ENCODE data around the gene FEN1. TPM values are rescaled to one million over a fixed set of nuclear protein-coding genes. Genes with fewer than 3 reads are reported as not detected.

The FEN1 gene
- total RNA-seq, 1 donor from 2014 or later: 3.7 TPM

GRCh38 chr11:61754534-61755482 lies 37.9 kb upstream of the FEN1 start:
- no peak for DNase-seq (ENCODE audit: low spot score)
- intact Hi-C loops (cut with DNase I): no loop called here
- ATAC-seq: no peak

DNA sequence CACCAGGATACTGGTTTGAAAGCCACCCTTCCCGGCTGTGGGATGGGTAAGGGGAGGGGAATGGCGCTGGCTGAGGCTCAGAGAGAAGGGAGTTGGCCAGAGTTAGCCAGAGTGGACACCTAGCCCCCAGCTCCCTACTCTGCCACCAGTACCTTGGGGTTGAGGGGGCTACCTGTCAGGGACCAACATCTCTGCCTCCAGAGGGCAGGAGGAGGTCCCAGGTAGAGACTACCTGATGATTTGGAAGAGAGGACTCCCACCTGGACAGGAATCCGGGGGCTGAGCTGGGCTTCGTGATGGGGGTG lies 36.6 kb upstream of the FEN1 start:
- DNase-seq (ENCODE audit: low spot score): no peak
- ATAC-seq: no peak
- intact Hi-C loops (cut with DNase I): no loop called here

DNA sequence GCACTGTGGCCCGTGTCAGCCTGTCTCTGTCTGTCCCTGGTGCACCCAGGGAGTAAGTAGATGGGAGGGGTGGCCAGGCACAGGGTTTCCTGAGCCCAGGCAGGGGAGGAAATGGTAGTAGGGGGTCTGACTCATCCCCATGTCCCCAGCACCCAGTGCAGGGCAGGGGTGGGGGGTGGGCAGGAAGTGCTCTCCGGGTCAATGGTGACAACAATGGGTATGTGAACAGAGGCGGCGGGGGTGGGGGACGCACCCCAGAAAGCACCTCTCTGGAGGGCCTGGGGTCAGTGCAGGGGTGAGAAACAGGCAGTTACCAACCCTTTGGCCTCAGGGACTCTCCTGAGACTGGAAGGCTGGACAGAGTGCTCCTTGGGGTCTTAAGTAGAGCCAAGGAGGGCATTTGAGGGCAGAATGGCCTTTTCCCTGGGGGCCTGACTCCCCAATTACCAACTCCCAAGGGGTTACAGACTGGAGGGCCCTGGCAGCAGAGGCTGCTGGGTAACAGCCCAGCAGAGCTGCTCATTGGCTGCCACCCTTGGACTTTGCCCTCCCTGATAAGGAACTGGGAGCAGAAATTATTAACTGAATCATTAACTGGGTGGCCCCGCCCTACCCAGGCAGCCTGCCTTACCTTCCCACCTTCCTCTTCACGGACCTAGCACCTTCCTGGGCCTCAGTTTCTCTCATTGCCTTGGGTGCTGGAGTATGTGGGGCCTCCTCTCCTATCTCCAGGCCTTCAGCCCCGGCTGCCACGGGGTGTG lies 36.1 kb upstream of the FEN1 start:
- ATAC-seq: no peak
- no peak for DNase-seq (ENCODE audit: low spot score)
- intact Hi-C loops (cut with DNase I): no loop called here

- ATAC-seq (no peak), DNase-seq (ENCODE audit: low spot score) (no peak)
- intact Hi-C loops (cut with DNase I): no loop called here
These were observed 35.4 kb upstream of the FEN1 start for GRCh38 chr11:61757213-61757862.

DNA sequence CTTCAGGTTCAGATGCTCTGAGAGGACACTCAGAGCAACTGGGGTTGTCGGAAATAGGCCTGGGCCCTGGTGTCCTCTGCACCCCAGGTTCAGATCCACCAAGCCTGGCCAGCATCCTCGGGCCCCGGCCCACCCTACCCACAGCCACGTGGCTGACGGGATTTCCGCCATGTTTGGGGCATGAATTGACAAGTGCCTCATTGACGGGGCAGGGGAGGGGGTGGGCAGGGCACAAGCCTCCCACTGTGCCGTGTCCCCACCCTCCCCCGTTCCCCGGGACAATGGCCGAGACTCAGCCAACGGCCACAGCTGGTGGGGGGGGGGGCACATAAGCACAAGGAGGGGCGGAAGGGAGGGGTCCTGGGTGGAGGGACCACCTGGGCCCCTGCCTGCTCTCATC lies 31.8 kb upstream of the FEN1 start:
- ATAC-seq: no peak
- DNase-seq (ENCODE audit: low spot score): no peak
- intact Hi-C loops (cut with DNase I): no loop called here

DNA sequence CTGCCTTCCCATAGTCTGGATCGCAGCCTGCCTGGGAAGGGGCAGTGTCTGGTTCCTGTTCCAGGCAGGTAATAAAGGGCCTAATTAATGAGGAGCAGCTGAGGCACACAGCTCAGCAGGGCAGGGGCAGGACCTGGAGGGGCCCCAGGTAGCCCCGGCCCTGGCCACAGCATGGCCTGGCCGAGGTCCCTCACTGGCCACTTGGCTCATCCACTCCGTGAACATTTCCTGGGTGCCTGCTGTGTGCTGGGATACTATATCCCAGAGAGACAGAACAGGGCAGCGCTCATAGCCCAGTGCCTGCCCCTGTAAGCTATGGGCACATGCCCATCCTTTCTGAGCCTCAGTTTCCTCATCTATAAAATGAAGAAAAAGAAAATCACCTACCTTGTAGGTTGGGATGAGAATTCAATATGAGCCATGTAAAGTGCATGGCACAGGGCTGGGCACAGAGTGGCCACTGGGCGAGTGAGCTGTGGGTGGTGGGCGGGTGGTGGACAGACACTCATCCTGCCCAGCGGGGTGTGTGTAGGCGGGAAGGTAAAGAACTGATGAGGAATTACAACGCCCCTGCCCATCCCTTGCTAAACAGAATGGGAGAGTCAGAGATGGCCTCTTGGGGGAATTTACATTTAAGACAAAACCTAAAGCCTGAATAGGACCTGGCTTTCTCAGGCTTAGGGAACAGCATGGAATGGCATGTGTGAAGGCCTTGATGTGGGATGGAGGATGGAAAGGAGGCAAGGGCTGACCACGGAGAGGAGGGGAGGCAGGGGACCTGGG lies 31.1 kb upstream of the FEN1 start:
- intact Hi-C loops (cut with DNase I): no loop called here
- ATAC-seq (no peak), DNase-seq (ENCODE audit: low spot score) (no peak)

GRCh38 chr11:61762223-61762615 lies 30.5 kb upstream of the FEN1 start:
- intact Hi-C loops (cut with DNase I): no loop called here
- ATAC-seq: no peak
- no peak for DNase-seq (ENCODE audit: low spot score)

- no peak for ATAC-seq
- no peak for DNase-seq (ENCODE audit: low spot score)
- intact Hi-C loops (cut with DNase I): no loop called here
These were observed 29.9 kb upstream of the FEN1 start for GRCh38 chr11:61762798-61763197.

GRCh38 chr11:61763930-61764605 lies 28.6 kb upstream of the FEN1 start:
- intact Hi-C loops (cut with DNase I): no loop called here
- ATAC-seq (no peak), DNase-seq (ENCODE audit: low spot score) (no peak)

DNA sequence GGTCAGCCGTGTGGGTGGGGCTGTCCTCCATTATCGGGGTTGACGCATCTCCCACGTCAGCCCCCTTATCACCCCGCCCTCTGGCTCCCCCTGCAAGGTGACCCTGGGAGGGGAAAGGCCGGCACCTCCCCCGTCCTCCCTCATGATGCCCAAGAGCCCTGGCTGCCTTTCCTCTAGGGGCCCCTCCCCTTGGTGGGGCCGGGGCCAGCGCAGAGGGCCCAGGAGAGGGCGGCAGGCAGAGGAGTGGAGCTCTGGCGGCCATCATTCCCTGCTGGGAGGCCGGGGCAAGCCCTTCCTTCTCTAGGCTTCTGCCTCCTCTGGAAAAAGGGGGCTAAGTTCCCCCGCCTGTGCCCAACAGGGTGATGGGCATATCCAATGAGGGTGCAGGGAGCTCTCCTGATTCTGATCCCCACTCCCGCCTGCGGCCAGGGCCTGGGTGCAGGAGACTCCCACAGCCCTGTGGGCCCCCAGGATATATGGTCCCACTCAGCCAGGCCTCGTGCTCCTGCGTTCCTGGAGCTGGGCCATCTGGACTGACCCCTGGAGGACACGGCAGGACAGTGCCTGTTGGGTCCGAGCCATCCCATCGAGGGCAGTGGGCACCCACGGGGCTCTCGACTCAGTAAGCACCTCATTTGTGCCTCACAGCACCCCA lies 28.0 kb upstream of the FEN1 start:
- intact Hi-C loops (cut with DNase I): no loop called here
- no peak for DNase-seq (ENCODE audit: low spot score)
- ATAC-seq: no peak

DNA sequence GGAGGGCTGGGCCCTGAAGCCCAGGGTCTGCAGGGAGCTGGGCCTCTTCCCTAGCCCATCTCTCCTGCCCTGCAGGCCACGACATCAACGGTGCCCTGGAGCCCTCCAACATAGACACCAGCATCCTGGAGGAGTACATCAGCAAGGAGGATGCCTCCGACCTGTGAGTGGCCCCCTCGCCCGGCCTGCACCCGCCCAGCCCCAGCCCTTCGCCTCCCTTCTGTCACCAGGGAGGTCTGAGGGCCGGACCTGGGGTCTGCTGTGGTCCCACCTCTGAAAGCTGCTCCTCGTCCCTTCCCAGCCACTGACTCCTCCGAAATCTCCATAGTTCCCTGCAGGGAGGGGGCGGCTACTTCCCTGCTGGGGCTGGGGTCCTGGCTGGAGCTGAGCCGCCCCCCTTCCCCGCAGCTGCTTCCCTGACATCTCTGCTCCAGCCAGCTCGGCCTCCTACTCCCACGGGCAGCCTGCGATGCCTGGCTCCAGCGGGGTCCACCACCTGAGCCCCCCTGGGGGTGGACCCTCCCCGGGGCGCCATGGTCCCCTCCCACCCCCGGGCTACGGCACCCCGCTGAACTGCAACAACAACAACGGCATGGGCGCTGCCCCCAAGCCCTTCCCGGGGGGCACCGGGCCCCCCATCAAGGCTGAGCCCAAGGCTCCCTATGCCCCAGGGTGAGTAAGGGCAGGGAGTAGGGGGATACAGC lies 27.0 kb upstream of the FEN1 start:
- intact Hi-C loops (cut with DNase I): no loop called here
- no peak for ATAC-seq
- DNase-seq (ENCODE audit: low spot score): no peak

DNA sequence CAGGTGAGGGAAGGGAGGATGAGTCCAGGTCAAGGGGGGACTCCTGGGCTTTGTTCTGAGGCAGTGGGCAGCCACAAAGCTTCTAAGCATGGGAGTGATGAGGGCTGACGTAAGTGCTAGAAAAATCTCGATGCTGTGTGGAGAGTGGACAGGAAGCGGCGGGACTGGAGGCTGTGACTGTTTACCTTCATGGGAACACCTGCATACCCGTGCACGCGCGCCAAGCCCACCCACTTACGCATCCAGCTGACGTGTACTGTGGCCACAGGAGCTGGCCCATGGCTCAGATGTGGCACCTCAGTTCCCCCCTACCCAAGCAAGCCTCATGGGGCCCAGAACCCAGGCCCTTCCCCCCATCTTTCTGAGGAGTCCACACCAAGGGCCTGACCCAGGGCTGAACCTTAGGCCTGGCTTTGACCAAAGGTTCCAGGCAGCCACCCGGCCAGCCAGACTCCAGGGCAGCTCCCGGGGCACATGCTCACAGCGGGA lies 26.3 kb upstream of the FEN1 start:
- DNase-seq (ENCODE audit: low spot score) (no peak), ATAC-seq (no peak)
- intact Hi-C loops (cut with DNase I): no loop called here

GRCh38 chr11:61768376-61769076 lies 24.2 kb upstream of the FEN1 start:
- intact Hi-C loops (cut with DNase I): no loop called here
- ATAC-seq (no peak), DNase-seq (ENCODE audit: low spot score) (no peak)

GRCh38 chr11:61769169-61769920 lies 23.4 kb upstream of the FEN1 start:
- intact Hi-C loops (cut with DNase I): no loop called here
- no peak for ATAC-seq
- DNase-seq (ENCODE audit: low spot score): no peak

DNA sequence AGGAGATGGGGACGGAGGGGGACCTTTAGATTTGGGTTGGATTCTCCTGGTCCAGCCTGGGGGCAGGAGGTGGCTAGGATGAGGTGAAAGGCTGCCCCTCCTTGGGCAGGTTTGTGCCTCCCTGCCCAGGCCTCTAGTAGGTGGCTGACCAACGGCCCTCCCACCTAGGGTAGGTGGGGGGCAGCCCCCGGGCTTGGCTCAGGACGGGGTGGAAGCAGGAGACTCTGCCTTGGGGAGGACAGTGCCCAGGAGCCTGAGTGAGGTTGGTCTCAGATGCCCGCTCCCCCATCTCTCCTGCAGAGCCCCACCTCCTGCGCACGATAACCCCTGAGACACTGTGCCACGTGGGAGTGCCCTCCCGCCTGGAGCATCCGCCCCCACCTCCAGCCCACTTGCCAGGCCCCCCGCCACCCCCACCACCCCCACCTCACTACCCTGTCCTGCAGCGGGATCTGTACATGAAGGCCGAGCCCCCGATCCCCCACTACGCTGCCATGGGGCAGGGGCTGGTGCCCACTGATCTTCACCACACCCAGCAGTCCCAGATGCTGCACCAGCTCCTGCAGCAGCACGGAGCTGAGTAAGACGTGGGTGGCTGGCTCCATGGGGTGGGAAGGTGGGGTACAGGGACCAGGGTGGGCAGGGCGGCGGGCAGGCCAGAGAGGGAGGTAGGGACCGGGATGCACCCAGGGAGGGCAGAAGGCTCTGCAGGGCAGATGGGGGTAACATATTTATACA lies 22.6 kb upstream of the FEN1 start:
- DNase-seq (ENCODE audit: low spot score) (no peak), ATAC-seq (no peak)
- intact Hi-C loops (cut with DNase I): no loop called here
